Right renal cortex interstitium (tissue), 3 donors: ENCODE results near the gene PLCB1. TPM values are rescaled to one million over a fixed set of nuclear protein-coding genes. Genes with fewer than 3 reads are reported as not detected.
"Not testable (repeated sequence)": the region's sequence is repeated elsewhere in the genome, so short reads cannot be mapped to it uniquely, and the experiment has no call there.

ENCODE experiments used
- DNase-seq, 3 donors: peaks; one replicate each; pipeline ENCODE4 v3.0.0-alpha.2; 2013; ENCODE audit warnings: low read depth in 3 of 3, low spot score in 2 of 3
- polyA plus RNA-seq, 3 donors: library from polyadenylated mRNA; unstranded; fragments of 120-200 nt; gene quantifications; one replicate each; pipeline ENCODE4 v1.2.1, GENCODE V29; 2013; ENCODE audit not compliant: insufficient read length in 3 of 3

Gene PLCB1
- polyA plus RNA-seq, 3 donors = 42.8 to 54.2 (median 51.5) TPM

DNA sequence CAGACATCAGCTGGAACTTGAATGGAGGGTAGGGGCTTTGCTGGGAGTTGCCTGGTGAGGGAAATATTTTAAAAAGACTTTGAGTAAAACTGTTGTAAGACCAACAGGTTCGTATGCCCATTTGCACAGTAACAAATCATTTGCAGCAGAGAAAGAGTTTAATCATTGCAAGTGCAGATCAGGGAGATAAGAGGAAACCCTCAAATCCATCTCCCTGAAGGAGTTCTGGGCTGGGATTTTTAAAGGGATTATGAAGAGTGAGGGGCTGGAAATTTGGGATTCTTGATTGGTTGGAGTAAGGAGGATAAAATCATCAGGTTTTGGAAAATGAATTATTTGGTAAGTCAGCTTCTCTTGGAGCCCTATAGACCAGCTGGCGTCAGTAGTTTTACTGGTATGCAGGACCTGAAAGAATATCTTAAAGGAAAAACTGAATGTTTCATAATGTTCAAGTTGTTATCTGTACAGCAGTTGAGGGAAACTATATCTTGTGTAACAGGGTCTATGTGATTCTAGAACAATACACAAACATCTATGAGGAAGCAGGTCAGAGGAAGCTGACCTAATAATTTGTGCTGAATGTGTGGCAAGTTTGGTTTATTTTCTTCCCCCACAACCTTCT lies 295.5 kb downstream of the PLCB1 start:
- DNase-seq = no peak

DNA sequence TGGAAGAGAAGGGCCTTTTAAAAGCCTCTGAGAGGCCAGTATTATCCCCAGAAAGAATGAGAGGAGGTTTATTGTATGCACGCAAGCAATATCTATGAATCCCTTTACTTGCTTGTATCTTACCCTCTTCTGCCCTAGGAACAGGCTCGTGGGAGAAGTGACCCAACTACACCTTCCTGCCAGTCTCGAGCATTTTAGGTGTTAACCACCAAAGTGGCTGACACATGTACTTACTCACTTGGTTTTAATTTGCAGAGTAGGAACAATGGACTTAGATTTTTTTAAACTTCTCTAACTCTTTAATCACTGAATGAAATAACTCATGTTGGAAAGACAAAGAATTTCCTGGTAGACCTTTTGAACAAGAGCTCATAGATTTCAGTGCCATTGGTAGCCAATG lies 296.9 kb downstream of the PLCB1 start:
- DNase-seq = no peak

DNA sequence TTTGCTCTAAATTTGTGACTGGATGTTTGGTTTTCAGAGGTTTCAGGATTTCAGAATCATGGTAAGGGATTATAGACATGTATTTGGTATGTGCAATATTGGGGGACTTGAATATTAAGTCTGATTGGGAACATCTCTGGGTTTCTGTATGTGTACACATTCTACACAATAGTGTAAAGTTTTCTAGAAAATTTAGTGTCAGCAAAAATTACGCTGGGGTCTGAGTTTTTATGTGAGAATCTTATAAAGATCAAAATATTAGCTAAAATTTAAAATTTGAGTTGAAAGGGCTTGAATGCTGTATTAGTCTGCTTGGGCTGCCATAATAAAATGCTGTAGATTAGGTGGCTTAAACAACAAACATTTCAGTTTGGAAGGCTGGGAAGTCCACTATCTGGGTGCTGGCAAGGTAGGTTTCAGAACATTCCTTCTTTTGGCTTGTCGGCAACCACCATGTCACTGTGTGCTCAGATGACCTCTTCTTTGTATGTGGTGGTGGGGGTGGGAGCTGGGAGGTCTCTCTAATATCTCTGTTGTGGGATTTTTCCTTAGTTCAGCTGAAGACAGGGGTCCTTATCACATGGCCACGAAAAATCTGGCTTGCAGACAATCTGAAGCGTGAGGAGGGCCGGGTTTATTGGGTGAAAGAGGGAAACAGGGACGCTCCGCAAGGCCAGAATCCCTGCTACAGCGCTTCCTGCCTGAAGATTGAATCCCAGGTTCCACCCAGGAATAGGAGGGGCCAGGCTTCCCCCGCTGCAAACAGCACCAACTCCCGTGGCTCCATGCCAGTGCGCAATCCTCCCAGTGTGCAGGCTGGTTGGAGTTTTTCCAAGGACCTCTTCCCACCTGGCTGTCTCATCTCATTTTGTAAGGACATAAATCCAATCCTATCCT lies 299.7 kb downstream of the PLCB1 start:
- DNase-seq = no peak

DNA sequence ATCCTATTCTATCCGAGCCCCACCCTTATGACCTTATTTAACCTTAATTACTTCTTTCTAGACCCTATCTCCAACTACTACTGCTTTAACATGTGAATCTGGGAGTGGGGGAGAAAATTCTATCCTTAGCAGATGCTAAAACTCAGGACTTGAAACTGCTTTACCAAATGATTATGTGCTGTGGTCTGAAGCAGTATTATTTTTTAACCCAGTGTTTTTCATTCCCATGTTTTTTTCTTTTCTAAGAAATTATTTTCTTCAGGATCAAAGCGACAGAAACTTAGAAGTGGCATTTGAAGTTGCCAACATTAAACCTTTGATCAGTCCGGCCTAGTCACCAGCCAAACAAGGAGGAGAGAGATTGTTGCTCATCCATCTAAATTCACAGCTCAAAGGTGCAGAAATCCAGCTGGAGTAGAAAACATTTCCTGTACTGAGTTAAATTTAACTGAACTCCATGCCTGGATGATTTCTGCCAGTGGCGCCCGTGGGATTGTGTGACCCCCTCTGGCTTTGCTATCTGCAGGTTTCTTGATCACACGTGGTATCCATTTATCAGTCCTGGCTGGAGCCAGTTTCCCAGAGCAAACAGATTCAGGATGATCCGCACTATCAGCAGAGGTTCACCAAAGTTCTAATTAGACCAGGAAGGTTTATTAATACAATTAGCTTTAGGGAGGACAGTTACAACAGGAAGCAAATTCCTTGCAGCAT lies 300.5 kb downstream of the PLCB1 start:
- no peak for DNase-seq

DNA sequence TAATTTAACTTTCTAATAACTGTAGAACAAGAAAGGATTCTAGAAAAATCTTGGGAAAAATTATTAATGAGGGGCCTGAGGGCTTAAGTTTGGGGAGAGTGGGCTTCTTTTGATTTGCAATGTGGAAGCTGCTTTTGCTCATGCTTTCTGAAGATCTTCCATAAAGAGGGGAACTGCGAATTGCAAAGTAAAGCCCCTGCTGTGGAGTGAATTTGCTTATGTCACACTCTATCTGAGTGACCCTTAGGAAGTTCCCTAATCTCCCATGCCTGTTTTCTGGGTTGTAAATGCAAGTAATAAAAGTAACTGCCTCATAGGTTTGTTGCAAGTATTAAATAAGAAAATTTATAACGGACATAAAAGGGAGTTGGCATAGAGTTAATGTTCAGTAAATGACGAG lies 301.2 kb downstream of the PLCB1 start:
- DNase-seq = no peak

DNA sequence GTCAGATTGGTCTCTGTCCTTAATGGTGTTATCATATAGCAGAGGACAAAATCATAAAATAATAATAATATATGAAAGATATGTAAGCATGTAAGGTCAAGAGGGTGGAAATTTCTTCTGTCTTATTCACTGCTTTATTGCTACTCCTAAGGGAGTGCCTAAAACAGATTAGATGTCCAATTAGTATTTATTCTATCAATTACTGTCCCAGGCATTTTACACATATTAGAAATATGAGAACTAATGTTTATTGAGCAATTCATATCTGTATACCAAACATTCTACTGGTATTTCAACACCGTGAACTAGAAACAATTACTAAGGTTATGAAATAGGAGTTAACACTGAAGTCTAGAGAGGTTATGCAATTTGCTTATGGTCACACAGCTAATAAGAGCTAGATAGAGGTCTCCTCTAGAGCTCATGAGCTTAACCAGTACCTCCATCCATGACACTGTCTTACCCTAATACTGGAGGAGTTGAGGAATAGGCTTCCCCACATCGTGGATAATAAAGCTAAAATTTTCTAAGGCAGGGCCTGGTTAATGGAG lies 302.3 kb downstream of the PLCB1 start:
- DNase-seq = no peak

DNA sequence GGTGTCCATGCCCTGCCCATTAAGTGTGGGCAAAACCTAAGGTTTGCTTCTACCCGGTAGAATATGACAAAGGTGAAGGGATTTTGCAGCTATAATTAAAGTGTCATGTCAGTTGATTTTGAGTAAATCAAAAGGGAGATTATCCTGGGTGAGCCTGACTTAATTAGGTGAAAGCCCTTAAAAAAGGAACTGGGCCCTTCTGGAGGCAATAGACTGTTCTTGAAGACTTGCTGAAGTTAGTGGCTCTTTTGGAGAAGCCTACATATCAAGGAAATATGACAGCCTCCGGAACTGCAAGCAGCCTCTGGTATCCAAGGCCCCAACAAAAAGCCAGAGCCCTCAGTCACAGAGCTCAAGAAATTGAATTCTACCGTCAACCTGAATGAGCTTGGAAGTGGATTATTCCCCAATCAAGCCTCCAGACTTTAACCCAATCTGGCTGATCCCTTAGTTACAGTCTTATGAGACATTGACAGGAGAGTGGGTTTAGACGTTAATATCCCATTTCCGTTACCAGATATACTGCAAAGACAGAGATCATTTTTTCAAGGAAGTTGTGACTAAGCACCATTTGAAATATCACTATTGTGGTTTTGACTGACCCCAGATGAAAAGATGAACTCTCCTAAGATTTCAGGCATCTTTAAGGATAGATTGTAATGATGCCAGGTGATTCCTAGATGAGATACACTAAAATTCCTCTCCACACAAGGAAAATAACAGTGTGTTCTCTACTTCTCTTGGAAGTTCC lies 303.4 kb downstream of the PLCB1 start:
- no peak for DNase-seq

DNA sequence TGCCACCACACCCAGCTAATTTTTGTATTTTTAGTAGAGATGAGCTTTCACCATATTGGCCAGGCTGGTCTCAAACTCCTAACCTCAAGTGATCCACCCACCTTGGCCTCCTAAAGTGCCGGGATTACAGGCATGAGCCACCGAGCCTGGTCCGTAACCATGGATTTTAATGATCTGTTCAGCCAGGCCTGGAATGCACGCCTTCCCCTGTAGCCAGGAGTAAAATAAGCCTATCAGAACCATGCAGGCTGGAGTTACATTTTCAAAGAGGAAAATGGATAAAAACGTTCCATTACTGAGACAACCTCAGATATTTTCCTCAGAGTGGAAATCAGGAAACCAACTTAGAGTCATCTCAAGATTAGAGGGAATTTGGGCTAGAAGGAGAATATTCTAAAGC lies 304.9 kb downstream of the PLCB1 start:
- DNase-seq = not testable (repeated sequence)

DNA sequence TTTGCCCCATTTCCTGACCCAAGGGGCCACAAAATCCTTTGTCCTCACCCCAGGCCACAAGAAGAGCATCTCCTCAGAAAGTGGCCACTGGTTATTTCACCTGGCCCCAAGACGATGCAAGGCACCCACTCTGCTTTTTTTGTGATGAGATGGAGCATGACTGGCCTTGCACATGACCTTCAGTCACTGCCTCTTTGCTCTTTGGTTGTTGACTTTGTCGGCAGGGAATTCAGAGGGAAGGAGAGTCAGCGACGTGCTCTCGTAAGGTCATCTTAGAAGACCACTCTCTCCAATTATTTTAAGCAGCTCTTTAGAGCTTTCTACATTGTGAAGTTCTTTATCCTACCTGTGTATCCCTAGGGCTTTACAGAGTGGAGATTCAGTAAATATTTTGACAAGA lies 306.7 kb downstream of the PLCB1 start:
- no peak for DNase-seq

DNA sequence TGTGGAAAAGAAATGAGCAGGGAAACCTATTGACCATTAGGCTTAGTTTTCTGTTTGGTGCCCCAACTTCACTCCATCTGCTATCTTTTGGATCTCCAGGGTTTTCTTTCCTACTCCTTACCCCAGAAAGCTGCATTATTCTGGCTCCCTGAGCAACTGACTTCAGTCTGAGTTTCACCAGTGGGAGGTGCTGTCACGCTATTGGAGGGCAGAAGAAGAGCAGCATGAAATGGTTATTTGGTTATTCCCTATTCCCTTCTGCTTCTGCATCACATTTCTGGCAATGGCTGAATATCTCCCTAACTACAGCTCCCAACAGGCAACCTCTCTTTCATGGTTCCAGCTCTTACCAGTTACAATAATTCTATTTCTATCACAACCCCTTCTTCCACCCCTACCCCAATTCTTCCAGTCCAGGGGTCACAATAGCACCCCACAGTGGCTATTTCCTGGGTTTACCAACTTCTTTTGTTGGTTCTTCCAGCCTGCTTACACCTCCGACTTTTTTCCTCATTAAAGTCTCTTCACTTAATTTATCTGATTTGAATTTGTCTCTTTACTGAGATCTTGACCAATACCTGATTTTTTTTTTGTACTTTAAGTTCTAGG lies 311.5 kb downstream of the PLCB1 start:
- no peak for DNase-seq

DNA sequence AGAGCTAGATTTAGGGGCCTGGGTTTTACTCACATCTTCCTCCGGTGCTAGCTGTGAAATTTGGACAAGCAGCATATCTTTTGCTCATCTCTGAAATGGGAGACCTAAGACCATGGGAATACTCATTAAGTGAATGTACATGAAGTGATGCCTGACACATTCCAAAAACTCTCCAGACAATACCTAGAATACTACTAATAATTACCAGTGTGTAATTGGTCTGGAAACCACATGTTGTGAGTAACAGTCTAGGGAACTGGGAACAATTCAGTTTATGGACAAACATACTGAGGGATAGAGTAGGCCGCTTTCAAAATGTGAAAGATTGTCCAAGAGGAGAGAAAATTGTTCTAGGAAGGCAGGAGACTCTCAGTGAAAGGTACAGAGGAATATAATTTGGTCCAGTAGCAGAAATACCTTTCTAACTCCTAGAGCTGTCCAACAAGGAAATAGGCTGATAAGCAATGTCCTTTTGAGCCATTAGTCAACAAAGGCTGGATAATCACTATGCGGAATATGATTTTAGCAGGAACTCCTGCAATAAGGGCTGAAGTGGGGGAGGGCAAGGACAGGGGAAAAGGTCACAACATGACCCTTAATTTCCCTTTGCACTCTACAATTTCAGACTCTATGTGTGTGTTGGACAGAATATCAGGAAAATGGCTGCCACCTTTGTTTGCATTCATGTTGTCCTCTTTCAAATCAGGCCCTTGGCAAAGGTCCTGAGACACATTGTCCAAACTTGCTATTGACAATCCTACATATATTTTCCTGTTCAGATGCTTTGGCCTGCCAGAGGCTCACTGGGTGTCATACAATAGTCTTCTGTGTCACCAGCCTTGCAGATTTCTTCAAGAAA lies 315.4 kb downstream of the PLCB1 start:
- DNase-seq = no peak

DNA sequence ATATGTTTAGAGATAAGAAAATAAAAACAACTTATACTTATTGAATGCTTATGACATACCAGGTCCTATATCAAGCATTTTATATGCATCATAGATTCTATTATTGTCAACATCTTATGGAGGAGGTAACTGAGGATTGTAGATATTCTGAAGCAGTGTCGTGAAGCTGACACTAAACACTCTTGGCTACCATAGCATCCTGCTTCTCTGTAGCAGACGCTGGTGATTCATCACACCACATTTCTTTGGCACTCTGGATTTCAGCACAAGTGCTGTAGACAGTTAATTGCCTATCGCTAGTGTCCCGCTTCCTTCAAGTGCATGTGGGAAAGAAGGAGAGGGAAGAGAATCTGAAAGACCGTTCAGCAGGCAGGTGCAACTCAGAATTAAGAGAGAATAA lies 317.1 kb downstream of the PLCB1 start:
- no peak for DNase-seq

DNA sequence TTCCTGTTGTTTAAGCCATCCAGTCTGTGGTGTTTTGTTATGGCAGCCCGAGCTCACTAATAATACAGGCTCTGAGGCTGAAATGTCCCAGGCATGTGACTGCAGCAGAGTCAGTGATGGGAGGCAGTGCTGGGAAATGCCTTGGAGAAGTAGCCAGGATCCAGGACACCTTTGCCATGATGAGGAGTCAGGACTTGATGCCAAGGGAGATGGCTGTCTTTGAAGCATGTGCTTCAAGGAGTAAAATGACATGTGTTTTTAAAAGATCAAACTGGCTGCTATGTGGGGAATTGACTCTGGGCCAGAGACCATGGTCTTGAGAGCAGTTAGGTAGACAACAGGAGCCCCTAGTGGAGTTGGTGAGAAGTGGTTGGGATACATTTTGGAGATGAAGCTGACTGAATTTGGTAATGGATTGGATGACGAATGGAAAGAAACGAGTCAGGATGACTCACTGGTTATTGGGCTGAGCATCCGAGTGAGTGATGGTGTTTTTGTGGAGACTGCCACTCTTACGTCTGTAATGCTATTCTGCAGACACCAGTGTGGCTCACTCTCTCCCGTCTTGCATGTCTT lies 322.2 kb downstream of the PLCB1 start:
- no peak for DNase-seq

DNA sequence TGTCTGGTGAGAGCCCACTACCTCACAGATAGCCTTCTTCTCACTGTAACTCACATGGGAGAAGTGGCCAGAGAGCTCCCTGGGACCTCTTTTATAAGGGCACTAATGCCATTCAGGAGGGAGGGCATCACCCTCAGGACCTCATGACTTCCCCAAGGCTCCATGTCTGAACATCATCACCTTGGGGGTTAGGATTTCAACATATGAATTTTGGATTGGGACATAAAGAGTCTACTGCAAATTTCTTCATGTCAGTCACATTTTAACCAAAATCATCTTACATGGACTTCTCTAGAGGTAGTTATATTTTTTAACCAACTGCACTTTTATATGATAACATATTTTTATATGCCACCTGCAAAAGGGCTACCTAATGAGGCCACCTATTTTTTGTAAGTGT lies 324.7 kb downstream of the PLCB1 start:
- no peak for DNase-seq

DNA sequence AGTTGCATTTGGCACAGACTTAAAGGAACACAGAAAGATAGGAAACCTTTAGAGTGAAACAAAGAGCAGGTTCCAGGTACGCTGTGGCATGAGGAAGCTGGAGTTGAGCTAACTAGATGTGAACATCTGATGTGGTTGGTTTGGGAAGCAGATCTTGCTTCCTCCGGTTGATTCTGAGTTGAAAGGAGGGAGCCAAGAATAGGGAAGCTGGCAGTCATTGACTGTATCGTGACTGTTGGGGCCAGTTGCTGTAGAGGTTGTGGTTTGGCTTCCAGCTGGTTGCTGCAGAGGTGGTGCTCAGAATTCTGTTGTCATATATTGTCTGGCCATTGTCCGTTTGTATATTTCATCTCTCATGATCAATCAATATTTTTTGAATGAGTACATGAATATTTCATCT lies 325.9 kb downstream of the PLCB1 start:
- no peak for DNase-seq

DNA sequence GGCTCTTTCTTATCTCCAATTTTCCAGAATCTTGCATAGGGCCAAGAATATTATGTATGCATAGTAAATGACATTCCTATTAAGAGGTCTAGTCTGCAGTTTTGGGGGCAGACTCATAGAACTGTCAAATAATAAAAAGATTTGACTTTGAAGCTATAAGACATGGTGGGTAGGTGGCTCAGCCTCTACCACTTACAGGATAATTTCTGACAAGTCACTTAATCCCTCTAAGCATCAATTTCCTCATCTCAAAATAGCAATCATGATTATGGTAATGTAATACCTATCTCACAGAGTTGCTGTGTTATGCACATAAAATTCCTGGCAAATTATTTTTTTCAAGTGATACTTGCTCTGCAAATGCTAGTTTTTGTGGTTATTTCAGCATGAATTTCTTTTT lies 329.1 kb downstream of the PLCB1 start:
- no peak for DNase-seq

DNA sequence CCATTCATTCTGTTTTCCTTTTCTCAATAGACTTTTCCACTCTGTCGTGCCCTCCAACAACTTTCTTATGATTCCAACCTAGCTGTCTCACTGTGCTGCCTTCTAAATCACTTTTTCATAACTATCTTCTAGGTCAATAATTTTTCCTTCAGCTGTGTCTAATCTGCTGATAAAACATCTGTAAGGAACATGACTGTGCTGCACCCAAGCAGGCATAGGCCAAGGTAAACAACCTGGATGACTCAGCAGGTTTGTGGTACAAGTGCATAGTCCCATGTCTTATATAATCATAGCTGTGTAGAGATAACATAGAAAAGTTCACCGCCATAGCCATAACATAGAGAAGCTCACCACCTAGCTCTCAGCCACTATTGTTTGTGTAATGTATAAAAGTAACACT lies 332.3 kb downstream of the PLCB1 start:
- DNase-seq = no peak

DNA sequence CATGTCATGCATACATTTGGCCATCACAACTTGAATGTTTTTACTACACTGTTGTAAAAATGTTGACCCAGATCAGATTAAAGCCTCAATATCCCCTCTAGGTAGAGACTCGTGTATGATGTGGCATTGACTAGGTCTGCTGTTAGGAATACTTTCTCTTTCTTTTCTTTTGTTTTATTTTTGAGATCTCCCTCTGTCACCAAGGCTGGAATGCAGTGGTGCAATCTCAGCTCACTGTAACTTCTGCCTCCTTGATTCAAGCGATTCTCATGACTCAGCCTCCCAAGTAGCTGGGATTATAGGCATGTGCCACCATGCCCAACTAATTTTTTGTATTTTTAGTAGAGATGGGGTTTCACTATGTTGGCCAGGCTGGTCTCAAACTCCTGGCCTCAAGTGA lies 334.7 kb downstream of the PLCB1 start:
- DNase-seq = not testable (repeated sequence)

DNA sequence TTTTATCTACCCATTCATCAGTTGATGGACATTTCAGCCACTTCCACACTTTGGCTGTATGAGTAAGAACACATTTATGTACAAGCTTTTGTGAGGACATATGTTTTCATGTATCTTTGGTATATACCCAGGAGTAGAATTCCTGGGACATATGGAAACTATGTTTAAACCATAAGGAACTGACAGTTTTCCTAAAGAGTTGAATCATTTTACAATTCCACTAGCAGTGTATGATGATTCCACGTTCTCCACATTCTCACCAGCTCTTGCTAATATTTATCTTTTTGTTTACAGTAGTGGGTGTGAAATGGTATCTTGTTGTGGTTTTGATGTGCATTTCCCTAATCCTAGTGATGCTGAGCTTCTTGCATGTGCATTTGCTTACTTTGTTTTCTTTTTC lies 338.1 kb downstream of the PLCB1 start:
- no peak for DNase-seq
